Measurements from ENCODE around the gene PGAP1.
"Not testable (repeated sequence)": the region's sequence is repeated elsewhere in the genome, so short reads cannot be mapped to it uniquely, and the experiment has no call there.

The PGAP1 gene

GRCh38 chr2:196949116-196949515, 22.6 kb upstream of the PGAP1 start:
- no peak for DNase-seq

GRCh38 chr2:196944570-196944969, 18.1 kb upstream of the PGAP1 start:
- DNase-seq = no peak

- no peak for DNase-seq
These were observed 15.0 kb upstream of the PGAP1 start for GRCh38 chr2:196941398-196942078.

- DNase-seq = no peak
These were observed 12.9 kb upstream of the PGAP1 start for GRCh38 chr2:196939371-196939770.

- no peak for DNase-seq
These were observed 8.9 kb upstream of the PGAP1 start for GRCh38 chr2:196935432-196935831.

GRCh38 chr2:196934672-196935071, 8.2 kb upstream of the PGAP1 start:
- no peak for DNase-seq

- no peak for DNase-seq
These were observed 5.0 kb upstream of the PGAP1 start for GRCh38 chr2:196931555-196931954.

- DNase-seq = no peak
These were observed 1.1 kb upstream of the PGAP1 start for GRCh38 chr2:196927376-196928225.

- DNase-seq = no peak
These were observed 542 bp downstream of the PGAP1 start for GRCh38 chr2:196925768-196926561.

- DNase-seq = no peak
These were observed 1.3 kb downstream of the PGAP1 start for GRCh38 chr2:196925051-196925767.

GRCh38 chr2:196924051-196924450, 2.5 kb downstream of the PGAP1 start:
- DNase-seq = no peak

- DNase-seq = no peak
These were observed 7.6 kb downstream of the PGAP1 start for GRCh38 chr2:196918927-196919326.

GRCh38 chr2:196917802-196918201, 8.7 kb downstream of the PGAP1 start:
- DNase-seq = no peak

- no peak for DNase-seq
These were observed 10.9 kb downstream of the PGAP1 start for GRCh38 chr2:196915507-196916189.

GRCh38 chr2:196914867-196915460, 11.5 kb downstream of the PGAP1 start:
- no peak for DNase-seq

GRCh38 chr2:196913691-196914090, 12.8 kb downstream of the PGAP1 start:
- DNase-seq = no peak

- DNase-seq = not testable (repeated sequence)
These were observed 21.1 kb downstream of the PGAP1 start for GRCh38 chr2:196905365-196905764.

GRCh38 chr2:196902828-196903227, 23.7 kb downstream of the PGAP1 start:
- DNase-seq = no peak

GRCh38 chr2:196900843-196901242, 25.7 kb downstream of the PGAP1 start:
- DNase-seq = no peak

GRCh38 chr2:196899976-196900375, 26.5 kb downstream of the PGAP1 start:
- no peak for DNase-seq

- no peak for DNase-seq
These were observed 35.4 kb downstream of the PGAP1 start for GRCh38 chr2:196891136-196891535.

- no peak for DNase-seq
These were observed 39.1 kb downstream of the PGAP1 start for GRCh38 chr2:196887431-196887830.

Measured in NCI-H2081 treated with DMSO at 0.1 percent for 48 hours (cell line).